H9 (cell line): ENCODE data around the gene DGKH. TPM values are rescaled to one million over a fixed set of nuclear protein-coding genes. Genes with fewer than 3 reads are reported as not detected.

Experiments used
- DNase-seq: peaks from one replicate; pipeline ENCODE4 v3.0.0-alpha.2; 2017
- H2AFZ ChIP-seq: one replicate; pipeline ENCODE4 v1.6.1; 2013; ENCODE audit warnings: mild to moderate bottlenecking, low read length, control low read depth, moderate library complexity
- H2AK5ac ChIP-seq: 2 replicates; pipeline ENCODE4 v1.6.1; 2013; ENCODE audit warnings: low read length, control low read depth, mixed read lengths; ENCODE audit not compliant: insufficient read length
- H2BK120ac ChIP-seq: one replicate; pipeline ENCODE4 v1.6.1; 2013; ENCODE audit warnings: low read depth, mild to moderate bottlenecking, low read length, control low read depth, inconsistent platforms; ENCODE audit not compliant: poor library complexity, severe bottlenecking
- H2BK12ac ChIP-seq: 2 replicates; pipeline ENCODE4 v1.6.1; 2013; ENCODE audit warnings: low read length, control low read depth, mixed read lengths, low read depth; ENCODE audit not compliant: insufficient read length
- H2BK15ac ChIP-seq: 2 replicates; pipeline ENCODE4 v1.6.1; 2013; ENCODE audit warnings: low read depth, low read length, control low read depth
- H2BK20ac ChIP-seq: one replicate; pipeline ENCODE4 v1.6.1; 2013; ENCODE audit warnings: low read depth, mild to moderate bottlenecking, low read length, control low read depth, inconsistent platforms; ENCODE audit not compliant: poor library complexity, severe bottlenecking
- H2BK5ac ChIP-seq: 2 replicates; pipeline ENCODE4 v1.6.1; 2013; ENCODE audit warnings: low read length, control low read depth, mixed read lengths; ENCODE audit not compliant: insufficient read length
- H3K14ac ChIP-seq: 2 replicates; pipeline ENCODE4 v1.6.1; 2013; ENCODE audit warnings: low read length, control low read depth; ENCODE audit not compliant: insufficient read depth
- H3K18ac ChIP-seq: 2 replicates; pipeline ENCODE4 v1.6.1; 2013; ENCODE audit warnings: low read depth, mild to moderate bottlenecking, mixed read lengths, low read length, control low read depth; ENCODE audit not compliant: insufficient read length
- H3K23ac ChIP-seq: 2 replicates; pipeline ENCODE4 v1.6.1; 2013; ENCODE audit warnings: low read length, control low read depth, mixed read lengths, low read depth; ENCODE audit not compliant: insufficient read length
- H3K23me2 ChIP-seq: 2 replicates; pipeline ENCODE4 v1.6.1; 2013; ENCODE audit warnings: low read depth, mild to moderate bottlenecking, mixed read lengths, low read length, control low read depth; ENCODE audit not compliant: insufficient read length, poor library complexity, severe bottlenecking
- H3K27ac ChIP-seq: 2 replicates; pipeline ENCODE4 v1.5.1; 2013; ENCODE audit warnings: low read length, control low read depth, mixed read lengths, low read depth; ENCODE audit not compliant: insufficient read length
- H3K27me3 ChIP-seq: 2 replicates; pipeline ENCODE4 v1.6.1; 2013; ENCODE audit warnings: low read length, control low read depth, inconsistent platforms; ENCODE audit not compliant: insufficient read depth
- H3K4ac ChIP-seq: 2 replicates; pipeline ENCODE4 v1.6.1; 2013; ENCODE audit warnings: low read depth, mild to moderate bottlenecking, control low read depth, inconsistent platforms, low read length, moderate library complexity
- H3K4me1 ChIP-seq: 2 replicates; pipeline ENCODE4 v1.6.1; 2013; ENCODE audit warnings: low read length, control low read depth, inconsistent platforms; ENCODE audit not compliant: insufficient read depth
- H3K4me2 ChIP-seq: 2 replicates; pipeline ENCODE4 v1.6.1; 2013; ENCODE audit warnings: low read length, control low read depth, mixed read lengths; ENCODE audit not compliant: insufficient read length, insufficient read depth
- H3K56ac ChIP-seq: 2 replicates; pipeline ENCODE4 v1.6.1; 2013; ENCODE audit warnings: low read depth, mild to moderate bottlenecking, mixed read lengths, low read length, control low read depth; ENCODE audit not compliant: insufficient read length
- H3K79me1 ChIP-seq: 2 replicates; pipeline ENCODE4 v1.6.1; 2013; ENCODE audit warnings: low read depth, mild to moderate bottlenecking, moderate library complexity, low read length, control low read depth, inconsistent platforms; ENCODE audit not compliant: insufficient read depth, poor library complexity, severe bottlenecking
- H3K79me2 ChIP-seq: 2 replicates; pipeline ENCODE4 v1.6.1; 2013; ENCODE audit warnings: low read length, control low read depth, inconsistent platforms; ENCODE audit not compliant: insufficient read depth
- H3K9ac ChIP-seq: 2 replicates; pipeline ENCODE4 v1.6.1; 2013; ENCODE audit warnings: low read length, control low read depth, mixed read lengths; ENCODE audit not compliant: insufficient read length; ENCODE audit errors: extremely low read depth
- H3K9me3 ChIP-seq: one replicate; pipeline ENCODE4 v1.6.1; 2013; ENCODE audit warnings: low read depth, low read length, inconsistent platforms; ENCODE audit not compliant: control insufficient read depth
- H3T11ph ChIP-seq: one replicate; pipeline ENCODE4 v1.6.1; 2013; ENCODE audit warnings: mild to moderate bottlenecking, low read length, control low read depth, inconsistent platforms
- H4K20me1 ChIP-seq: one replicate; pipeline ENCODE4 v1.6.1; 2013; ENCODE audit not compliant: control insufficient read depth, insufficient read length, insufficient read depth
- H4K5ac ChIP-seq: 2 replicates; pipeline ENCODE4 v1.6.1; 2013; ENCODE audit warnings: low read depth, mild to moderate bottlenecking, mixed read lengths, low read length, control low read depth; ENCODE audit not compliant: insufficient read length
- H4K8ac ChIP-seq: replicated peaks from 2 replicates; pipeline ENCODE4 v1.6.1; 2013; ENCODE audit warnings: low read length, control low read depth, mixed read lengths, low read depth; ENCODE audit not compliant: insufficient read length
- H4K91ac ChIP-seq: 2 replicates; pipeline ENCODE4 v1.6.1; 2013; ENCODE audit warnings: low read depth, mild to moderate bottlenecking, moderate library complexity, mixed read lengths, low read length, control low read depth; ENCODE audit not compliant: insufficient read length
- H3K27ac Mint-ChIP-seq, 3 experiments: 2 replicates in 2 of 3; 3 replicates in 1 of 3; pipeline ENCODE4 v1.8.0; 2020 to 2021; ENCODE audit warnings: mixed read lengths in 3 of 3, mild to moderate bottlenecking in 1 of 3, moderate library complexity in 1 of 3
- H3K27me3 Mint-ChIP-seq: 2 replicates; pipeline ENCODE4 v1.8.0; 2021; ENCODE audit warnings: low read depth, mild to moderate bottlenecking, moderate library complexity, mixed read lengths
- H3K36me3 Mint-ChIP-seq, 3 experiments: 2 replicates in 2 of 3; 3 replicates in 1 of 3; pipeline ENCODE4 v1.8.0; 2020 to 2021; ENCODE audit warnings: low read depth in 3 of 3, mixed read lengths in 3 of 3; ENCODE audit not compliant: insufficient read depth in 1 of 3
- H3K4me1 Mint-ChIP-seq, 2 experiments: 2 replicates each; pipeline ENCODE4 v1.8.0; 2020; ENCODE audit warnings: mixed read lengths in 2 of 2
- H3K4me3 Mint-ChIP-seq, 2 experiments: 2 replicates in 1 of 2; 3 replicates in 1 of 2; pipeline ENCODE4 v1.8.0; 2020 to 2021; ENCODE audit warnings: mild to moderate bottlenecking in 2 of 2, mixed read lengths in 2 of 2, moderate library complexity in 1 of 2
- H3K9me3 Mint-ChIP-seq, 2 experiments: 2 replicates in 1 of 2; 3 replicates in 1 of 2; pipeline ENCODE4 v1.8.0; 2020; ENCODE audit warnings: mild to moderate bottlenecking in 2 of 2, mixed read lengths in 2 of 2, moderate library complexity in 1 of 2
- CTCF ChIP-seq: fragments of 200-600 bp; sonication (generic); conservative IDR thresholded peaks from 3 replicates; pipeline ENCODE4 v1.8.0; 2021; ENCODE audit warnings: antibody characterized with exemption, mild to moderate bottlenecking
- WGBS: extraction: QIAGEN DNeasy Blood & Tissue Kit; methylation state at CpG from one replicate; pipeline ENCODE4 v1.1.7; 2013; ENCODE audit warnings: missing lambda C conversion rate, low lambda C conversion rate, mixed read lengths; ENCODE audit not compliant: insufficient read length; ENCODE audit errors: extremely low coverage; 5-methylcytosine and 5-hydroxymethylcytosine counted together
- total RNA-seq: library from RNA; stranded (reverse); gene quantifications from 2 replicates; pipeline ENCODE4 v1.2.1, GENCODE V29; 2021

The DGKH gene
- total RNA-seq, 1 experiment from 2014 or later = 8.6 TPM

DNA sequence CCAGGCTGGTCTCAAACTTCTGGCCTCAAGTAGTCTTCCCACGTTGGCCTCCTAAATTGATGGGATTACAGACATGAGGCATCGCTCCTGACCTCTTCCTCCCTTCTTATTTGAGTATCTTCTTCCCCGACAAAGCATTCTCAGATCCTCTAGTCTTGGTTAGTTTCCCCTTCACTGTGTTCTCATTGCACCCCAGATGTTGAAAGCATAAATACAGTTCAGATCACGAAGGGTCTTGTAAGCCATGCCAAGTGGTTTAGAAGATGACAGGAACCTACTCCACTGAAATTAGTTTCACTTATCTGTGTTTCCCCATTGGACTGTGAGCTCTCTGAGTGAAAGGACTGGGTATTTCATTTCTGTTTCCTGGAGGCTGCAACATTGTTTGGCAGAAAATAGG is 100.7 kb downstream of the DGKH start:
- Mint-ChIP-seq H3K4me1 (peaks cover 5 to 8% of the 10 kb centered on the region in 2 experiments; a peak in 2 of 4 replicates), H3K36me3 (no peaks in the 10 kb centered on the region), H3K27ac (no peak overlapping the region), H3K27me3 (no peaks in the 10 kb centered on the region), H3K9me3 (no peaks in the 10 kb centered on the region), H3K4me3 (no peak overlapping the region)
- Histone ChIP-seq H4K5ac (no peak overlapping the region), H3K18ac (no peak overlapping the region), H3K79me2 (no peaks in the 10 kb centered on the region), H2AK5ac (no peak overlapping the region), H3K23me2 (no peaks in the 10 kb centered on the region), H3K56ac (no peak overlapping the region), H3T11ph (no peak overlapping the region), H3K27me3 (no peaks in the 10 kb centered on the region), H2BK12ac (no peak overlapping the region), H4K20me1 (no peaks in the 10 kb centered on the region), H4K8ac (no peak overlapping the region), H3K4me2 (no peak overlapping the region), H4K91ac (no peak overlapping the region), H3K9ac (no peak overlapping the region), H2BK120ac (no peak overlapping the region), H2BK15ac (no peak overlapping the region), H3K4ac (no peak overlapping the region), H3K79me1 (no peaks in the 10 kb centered on the region), H2AFZ (no peak overlapping the region), H3K9me3 (no peaks in the 10 kb centered on the region), H3K14ac (no peak overlapping the region), H2BK20ac (no peak overlapping the region), H3K23ac (no peak overlapping the region), H3K4me1 (no peaks in the 10 kb centered on the region), H3K27ac (no peak overlapping the region), H2BK5ac (no peak overlapping the region)
- TF ChIP-seq CTCF = no peak
- whole genome bisulfite sequencing = no CpG with 5 or more reads among the region's 4 CpGs
- no peak for DNase-seq
